A549 (cell line): ENCODE results near the gene GMCL2. TPM values are rescaled to one million over a fixed set of nuclear protein-coding genes. Genes with fewer than 3 reads are reported as not detected.

Experiments
- ATAC-seq, 2 experiments: fragments of 200-7000 bp in 1 of 2; fragments of >200 bp in 1 of 2; cut with Nextera tagmentation in 1 of 2; cut with Tn5 transposase in 1 of 2; 3 replicates each; pipeline versions ENCODE4 v1.8.0 to v1.9.1; 2018 to 2020; ENCODE audit warnings: mild to moderate bottlenecking in 1 of 2, moderate library complexity in 1 of 2
- CTCF ChIA-PET: fragments of 300-600 bp; sonication (Branson Sonifier 250); formaldehyde crosslinking; extraction: SDS; loops from one replicate; lab custom pipeline; 2021; ENCODE audit warnings: antibody characterized with exemption, inconsistent platforms; lab: Yijun Ruan, JAX
- POLR2A ChIA-PET: fragments of 350-600 bp; formaldehyde crosslinking; extraction: SDS; loops from one replicate; lab custom pipeline; 2021; ENCODE audit warnings: antibody characterized with exemption, inconsistent platforms; lab: Yijun Ruan, JAX
- DNase-seq, 2 experiments: peaks; one replicate each; pipeline versions ENCODE4 v3.0.0 to v3.0.0-alpha.2; 2011 to 2016; ENCODE audit warnings: low read depth in 1 of 2, low spot score in 1 of 2
- FAIRE-seq: peaks from 2 replicates; lab custom pipeline; 2011; peaks lifted over from hg19 to GRCh38; lab: Jason Lieb, UNC
- H3K27ac ChIP-seq, 2 experiments: fragments of >200 bp; sonication (Bioruptor Twin); formaldehyde crosslinking; 3 replicates each; pipeline ENCODE4 v1.5.1; 2016 to 2017
- H3K4me1 ChIP-seq: fragments of >200 bp; sonication (Bioruptor Twin); formaldehyde crosslinking; 3 replicates; pipeline ENCODE4 v1.6.1; 2016
- H3K4me2 ChIP-seq: fragments of >200 bp; sonication (Bioruptor Twin); formaldehyde crosslinking; 3 replicates; pipeline ENCODE4 v1.6.1; 2016
- H3K4me3 ChIP-seq: fragments of >200 bp; sonication (Bioruptor Twin); formaldehyde crosslinking; 3 replicates; pipeline ENCODE4 v1.5.1; 2016
- H3K9me3 ChIP-seq: fragments of >200 bp; sonication (Bioruptor Twin); formaldehyde crosslinking; 3 replicates; pipeline ENCODE4 v1.6.1; 2016
- BHLHE40 ChIP-seq: IDR thresholded peaks from 2 replicates; pipeline ENCODE4 v1.6.1; 2012; ENCODE audit warnings: low read depth, low read length, inconsistent platforms
- CBX2 ChIP-seq: fragments of 200-600 bp; sonication (generic); IDR thresholded peaks from 2 replicates; pipeline ENCODE4 v1.6.1; 2016; ENCODE audit warnings: low read depth, mild to moderate bottlenecking, borderline replicate concordance
- EHMT2 ChIP-seq: fragments of 200-600 bp; sonication (generic); IDR thresholded peaks from 2 replicates; pipeline ENCODE4 v1.6.1; 2016; ENCODE audit warnings: antibody characterized with exemption, low read depth, mild to moderate bottlenecking, moderate library complexity
- FOSB ChIP-seq: fragments of 250-450 bp; sonication (Bioruptor Pico); IDR thresholded peaks from 2 replicates; pipeline ENCODE4 v1.5.0; 2020; ENCODE audit warnings: mild to moderate bottlenecking, moderate library complexity
- HDAC2 ChIP-seq: fragments of 200-600 bp; sonication (generic); IDR thresholded peaks from 2 replicates; pipeline ENCODE4 v1.6.1; 2016
- HEYL ChIP-seq: fragments of 250-450 bp; sonication (Bioruptor Pico); IDR thresholded peaks from 2 replicates; pipeline ENCODE4 v1.8.0; 2021; ENCODE audit warnings: mild to moderate bottlenecking, moderate library complexity
- HOXB5 ChIP-seq: fragments of 250-450 bp; sonication (Bioruptor Pico); IDR thresholded peaks from 2 replicates; pipeline ENCODE4 v1.5.0; 2020; ENCODE audit warnings: mild to moderate bottlenecking, moderate library complexity
- JUNB ChIP-seq: fragments of >200 bp; sonication (Bioruptor Twin); formaldehyde crosslinking; IDR thresholded peaks from 2 replicates; pipeline ENCODE4 v1.6.1; 2016
- KDM5A ChIP-seq: fragments of 200-600 bp; sonication (generic); IDR thresholded peaks from 2 replicates; pipeline ENCODE4 v1.6.1; 2016; ENCODE audit warnings: antibody characterized with exemption, mild to moderate bottlenecking
- MAFK ChIP-seq: fragments of 450-650 bp; IDR thresholded peaks from 2 replicates; pipeline ENCODE4 v1.6.1; 2014; ENCODE audit not compliant: partially characterized antibody
- MAZ ChIP-seq: fragments of 150-350 bp; IDR thresholded peaks from 2 replicates; pipeline ENCODE4 v1.6.1; 2014; ENCODE audit warnings: antibody characterized with exemption, low read depth, low read length, borderline replicate concordance
- MYC ChIP-seq: IDR thresholded peaks from 2 replicates; pipeline ENCODE4 v1.6.1; 2012; ENCODE audit warnings: mild to moderate bottlenecking, inconsistent platforms, low read length, improper control_type of control experiment, borderline replicate concordance
- NFE2L2 ChIP-seq: fragments of 150-350 bp; conservative IDR thresholded peaks from 2 replicates; pipeline ENCODE4 v1.6.1; 2014; ENCODE audit warnings: low read length
- NPAS2 ChIP-seq: fragments of 250-450 bp; sonication (Bioruptor Pico); IDR thresholded peaks from 2 replicates; pipeline ENCODE4 v1.8.0; 2022; ENCODE audit warnings: mild to moderate bottlenecking, moderate library complexity, borderline replicate concordance
- NR3C1 ChIP-seq: fragments of >200 bp; sonication (Bioruptor Twin); formaldehyde crosslinking; IDR thresholded peaks from 3 replicates; pipeline ENCODE4 v1.6.1; 2017
- PHF8 ChIP-seq: fragments of 200-600 bp; sonication (generic); IDR thresholded peaks from 2 replicates; pipeline ENCODE4 v1.6.1; 2016; ENCODE audit warnings: low read depth, mild to moderate bottlenecking, antibody characterized with exemption, moderate library complexity, borderline replicate concordance
- POLR2AphosphoS2 ChIP-seq: conservative IDR thresholded peaks from 2 replicates; pipeline ENCODE4 v1.6.1; 2012; ENCODE audit warnings: low read length, improper control_type of control experiment, inconsistent platforms
- RNF2 ChIP-seq: fragments of 200-600 bp; sonication (generic); IDR thresholded peaks from 2 replicates; pipeline ENCODE4 v1.6.1; 2016; ENCODE audit warnings: low read depth, mild to moderate bottlenecking, antibody characterized with exemption, moderate library complexity, borderline replicate concordance
- SMC3 ChIP-seq: fragments of >200 bp; sonication (Bioruptor Twin); formaldehyde crosslinking; IDR thresholded peaks from 3 replicates; pipeline ENCODE4 v1.6.1; 2018; ENCODE audit warnings: inconsistent platforms
- TFCP2L1 ChIP-seq: fragments of 250-450 bp; sonication (Bioruptor Pico); IDR thresholded peaks from 2 replicates; pipeline ENCODE4 v1.5.0; 2021; ENCODE audit warnings: mild to moderate bottlenecking
- TP53 ChIP-seq: fragments of 250-450 bp; sonication (Bioruptor Pico); IDR thresholded peaks from 2 replicates; pipeline ENCODE4 v1.5.0; 2021; ENCODE audit warnings: mild to moderate bottlenecking, moderate library complexity
- WGBS: methylation state at CpG from one replicate; pipeline ENCODE4 v1.1.6; 2017; ENCODE audit errors: missing lambda C conversion rate; 5-methylcytosine and 5-hydroxymethylcytosine counted together
- polyA plus RNA-seq, 4 experiments: library from polyadenylated mRNA; depleted of rRNA in 3 of 4; stranded (reverse); fragments of >200 nt; fragmentation: RNase III in 1 of 4; extraction: RNeasy Plus Mini Kit Qiagen cat#74134 plus additional on column Dnase treatment in 1 of 4; gene quantifications; 2 replicates in 3 of 4; 3 replicates in 1 of 4; pipeline ENCODE4 v1.2.3, GENCODE V29; 2011 to 2017
- TF ChIP-seq, protein P1 (sequence below): fragments of 150-350 bp; IDR thresholded peaks from 2 replicates; pipeline ENCODE4 v1.6.1; 2014; ENCODE audit warnings: low read depth, mild to moderate bottlenecking, low read length
- TF ChIP-seq, protein P2 (sequence below): fragments of 250-450 bp; sonication (Bioruptor Pico); IDR thresholded peaks from 2 replicates; pipeline ENCODE4 v1.5.0; 2020; ENCODE audit warnings: low read depth, mild to moderate bottlenecking, moderate library complexity
- TF ChIP-seq, protein P3 (sequence below): IDR thresholded peaks from 2 replicates; pipeline ENCODE4 v1.6.1; 2012; ENCODE audit warnings: low read depth, borderline replicate concordance
- TF ChIP-seq, protein P4 (sequence below): fragments of 450-650 bp; IDR thresholded peaks from 2 replicates; pipeline ENCODE4 v1.6.1; 2014; ENCODE audit warnings: antibody characterized with exemption

GMCL2 gene
- polyA plus RNA-seq, 2 of the 4 experiments (the other 2 are of a cell fraction), result not detected

DNA sequence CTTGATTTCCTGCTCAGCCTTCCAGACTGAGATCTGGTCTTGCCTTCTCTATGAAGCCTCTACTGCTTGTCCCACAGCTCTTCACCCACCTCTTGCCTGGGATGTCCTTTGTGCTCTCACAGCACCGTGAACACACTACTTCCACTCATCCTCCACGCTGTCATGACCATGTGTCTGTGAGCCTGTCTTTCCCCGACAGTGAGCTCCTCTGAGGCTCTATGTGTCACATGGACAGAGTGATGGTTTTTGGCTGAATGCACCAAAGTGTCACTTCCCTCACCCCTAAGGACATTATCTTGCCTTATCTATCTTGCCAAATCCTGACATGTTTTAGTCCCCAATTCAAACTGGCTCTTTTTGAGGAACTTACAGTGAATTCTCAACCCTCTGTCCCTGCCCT lies 34.1 kb upstream of the GMCL2 start:
- WGBS, result 76% methylated on average over 3 of the region's 3 CpGs
- H3K27ac ChIP-seq, result no peak overlapping the region
- peak; percentile 17 to 18 for ATAC-seq
- TF ChIP-seq JUNB, result no peak
- TF ChIP-seq NR3C1, result no peak
- TF ChIP-seq TFCP2L1, result no peak
- no peak for TF ChIP-seq NFE2L2
- TF ChIP-seq MYC, result no peak
- no peak for TF ChIP-seq SMC3
- TF ChIP-seq, all 56 proteins: peak for 0
- H3K9me3 ChIP-seq, result no peaks in the 10 kb centered on the region
- ChIA-PET CTCF (interaction anchor here (0.8 kb wide), 1 partner anchor 11 kb away, joined by 4 read pairs; the partner anchor contains the start of gene PHYKPL), POLR2A (interaction anchor here (0.5 kb wide), 1 partner anchor 30 kb away, joined by 6 read pairs; no protein-coding TSS in a partner anchor)
- no peak overlapping the region for H3K4me3 ChIP-seq
- H3K4me2 ChIP-seq, result no peak overlapping the region
- H3K4me1 ChIP-seq, result no peaks in the 10 kb centered on the region
- FAIRE-seq (no peak), DNase-seq (no peak)

GRCh38 chr5:178218827-178219226 lies 31.7 kb upstream of the GMCL2 start:
- ChIA-PET CTCF (no interaction called here), POLR2A (interaction anchor here (0.6 to 1.0 kb wide), 2 partner anchors 10 to 14 kb away, joined by 3 read pairs; partner anchors contain the start of gene HNRNPAB)
- Histone ChIP-seq H3K4me1 (no peaks in the 10 kb centered on the region), H3K9me3 (no peaks in the 10 kb centered on the region), H3K4me2 (no peak overlapping the region), H3K4me3 (no peak overlapping the region)
- FAIRE-seq (no peak), DNase-seq (no peak)
- WGBS, result 70% methylated on average over 3 of the region's 3 CpGs
- TF ChIP-seq CBX2 (no peak), POLR2AphosphoS2 (no peak), RNF2 (no peak), EHMT2 (no peak), PHF8 (no peak), HEYL (no peak), BHLHE40 (no peak), MAFK (no peak), KDM5A (no peak), HOXB5 (no peak), FOSB (no peak), NFE2L2 (no peak), MAZ (no peak), HDAC2 (no peak), NPAS2 (CRISPR knock-in tag) (no peak), TP53 (CRISPR knock-in tag) (no peak)
- TF ChIP-seq, protein P1, sequence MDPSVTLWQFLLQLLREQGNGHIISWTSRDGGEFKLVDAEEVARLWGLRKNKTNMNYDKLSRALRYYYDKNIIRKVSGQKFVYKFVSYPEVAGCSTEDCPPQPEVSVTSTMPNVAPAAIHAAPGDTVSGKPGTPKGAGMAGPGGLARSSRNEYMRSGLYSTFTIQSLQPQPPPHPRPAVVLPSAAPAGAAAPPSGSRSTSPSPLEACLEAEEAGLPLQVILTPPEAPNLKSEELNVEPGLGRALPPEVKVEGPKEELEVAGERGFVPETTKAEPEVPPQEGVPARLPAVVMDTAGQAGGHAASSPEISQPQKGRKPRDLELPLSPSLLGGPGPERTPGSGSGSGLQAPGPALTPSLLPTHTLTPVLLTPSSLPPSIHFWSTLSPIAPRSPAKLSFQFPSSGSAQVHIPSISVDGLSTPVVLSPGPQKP, result no peak
- TF ChIP-seq, protein P2, sequence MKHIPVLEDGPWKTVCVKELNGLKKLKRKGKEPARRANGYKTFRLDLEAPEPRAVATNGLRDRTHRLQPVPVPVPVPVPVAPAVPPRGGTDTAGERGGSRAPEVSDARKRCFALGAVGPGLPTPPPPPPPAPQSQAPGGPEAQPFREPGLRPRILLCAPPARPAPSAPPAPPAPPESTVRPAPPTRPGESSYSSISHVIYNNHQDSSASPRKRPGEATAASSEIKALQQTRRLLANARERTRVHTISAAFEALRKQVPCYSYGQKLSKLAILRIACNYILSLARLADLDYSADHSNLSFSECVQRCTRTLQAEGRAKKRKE (CRISPR knock-in tag), result no peak
- TF ChIP-seq, protein P3, sequence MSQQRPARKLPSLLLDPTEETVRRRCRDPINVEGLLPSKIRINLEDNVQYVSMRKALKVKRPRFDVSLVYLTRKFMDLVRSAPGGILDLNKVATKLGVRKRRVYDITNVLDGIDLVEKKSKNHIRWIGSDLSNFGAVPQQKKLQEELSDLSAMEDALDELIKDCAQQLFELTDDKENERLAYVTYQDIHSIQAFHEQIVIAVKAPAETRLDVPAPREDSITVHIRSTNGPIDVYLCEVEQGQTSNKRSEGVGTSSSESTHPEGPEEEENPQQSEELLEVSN, result no peak
- TF ChIP-seq, protein P4, sequence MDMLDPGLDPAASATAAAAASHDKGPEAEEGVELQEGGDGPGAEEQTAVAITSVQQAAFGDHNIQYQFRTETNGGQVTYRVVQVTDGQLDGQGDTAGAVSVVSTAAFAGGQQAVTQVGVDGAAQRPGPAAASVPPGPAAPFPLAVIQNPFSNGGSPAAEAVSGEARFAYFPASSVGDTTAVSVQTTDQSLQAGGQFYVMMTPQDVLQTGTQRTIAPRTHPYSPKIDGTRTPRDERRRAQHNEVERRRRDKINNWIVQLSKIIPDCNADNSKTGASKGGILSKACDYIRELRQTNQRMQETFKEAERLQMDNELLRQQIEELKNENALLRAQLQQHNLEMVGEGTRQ, result no peak
- TF ChIP-seq, all 56 proteins: peak for 0
- no peak overlapping the region for H3K27ac ChIP-seq
- no peak for ATAC-seq
